HG03571 (cell line): ENCODE data around the gene DST.

Experiments used
- ATAC-seq: cut with Tn5 transposase; IDR thresholded peaks from one replicate; pipeline ENCODE4 v1.9.1; 2021; ENCODE audit not compliant: unreplicated experiment

Gene DST

GRCh38 chr6:56444855-56445254, 197.8 kb downstream of the DST start:
- ATAC-seq, result no peak

GRCh38 chr6:56440551-56440981, 202.1 kb downstream of the DST start:
- no peak for ATAC-seq

GRCh38 chr6:56437171-56437900, 205.4 kb downstream of the DST start:
- no peak for ATAC-seq

- ATAC-seq, result no peak
These were observed 206.9 kb downstream of the DST start for GRCh38 chr6:56435754-56436153.

- no peak for ATAC-seq
These were observed 207.4 kb downstream of the DST start for GRCh38 chr6:56435326-56435725.

GRCh38 chr6:56434606-56435005, 208.1 kb downstream of the DST start:
- no peak for ATAC-seq

- no peak for ATAC-seq
These were observed 209.6 kb downstream of the DST start for GRCh38 chr6:56433119-56433518.

- ATAC-seq, result no peak
These were observed 210.5 kb downstream of the DST start for GRCh38 chr6:56432194-56432593.

- no peak for ATAC-seq
These were observed 211.8 kb downstream of the DST start for GRCh38 chr6:56430629-56431600.

- ATAC-seq, result no peak
These were observed 218.1 kb downstream of the DST start for GRCh38 chr6:56424542-56425083.

- no peak for ATAC-seq
These were observed 218.6 kb downstream of the DST start for GRCh38 chr6:56424064-56424463.

- no peak for ATAC-seq
These were observed 222.4 kb downstream of the DST start for GRCh38 chr6:56420296-56420695.

- no peak for ATAC-seq
These were observed 223.5 kb downstream of the DST start for GRCh38 chr6:56419191-56419590.

- ATAC-seq, result no peak
These were observed 224.9 kb downstream of the DST start for GRCh38 chr6:56417823-56418222.

- no peak for ATAC-seq
These were observed 226.4 kb downstream of the DST start for GRCh38 chr6:56416247-56416646.

- no peak for ATAC-seq
These were observed 233.7 kb downstream of the DST start for GRCh38 chr6:56408976-56409375.
